ENCODE measurements around the gene PLAC1.

- TF ChIP-seq, protein P1, sequence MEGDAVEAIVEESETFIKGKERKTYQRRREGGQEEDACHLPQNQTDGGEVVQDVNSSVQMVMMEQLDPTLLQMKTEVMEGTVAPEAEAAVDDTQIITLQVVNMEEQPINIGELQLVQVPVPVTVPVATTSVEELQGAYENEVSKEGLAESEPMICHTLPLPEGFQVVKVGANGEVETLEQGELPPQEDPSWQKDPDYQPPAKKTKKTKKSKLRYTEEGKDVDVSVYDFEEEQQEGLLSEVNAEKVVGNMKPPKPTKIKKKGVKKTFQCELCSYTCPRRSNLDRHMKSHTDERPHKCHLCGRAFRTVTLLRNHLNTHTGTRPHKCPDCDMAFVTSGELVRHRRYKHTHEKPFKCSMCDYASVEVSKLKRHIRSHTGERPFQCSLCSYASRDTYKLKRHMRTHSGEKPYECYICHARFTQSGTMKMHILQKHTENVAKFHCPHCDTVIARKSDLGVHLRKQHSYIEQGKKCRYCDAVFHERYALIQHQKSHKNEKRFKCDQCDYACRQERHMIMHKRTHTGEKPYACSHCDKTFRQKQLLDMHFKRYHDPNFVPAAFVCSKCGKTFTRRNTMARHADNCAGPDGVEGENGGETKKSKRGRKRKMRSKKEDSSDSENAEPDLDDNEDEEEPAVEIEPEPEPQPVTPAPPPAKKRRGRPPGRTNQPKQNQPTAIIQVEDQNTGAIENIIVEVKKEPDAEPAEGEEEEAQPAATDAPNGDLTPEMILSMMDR (IDR thresholded peaks at IDR 0.05; ENCODE audit: insufficient read depth, low read length) = no peak
- TF ChIP-seq REST (IDR thresholded peaks at IDR 0.05; ENCODE audit: insufficient replicate concordance, low read depth) (no peak), POLR2AphosphoS5 (IDR thresholded peaks at IDR 0.05; ENCODE audit: low read depth) (no peak), GABPA (IDR thresholded peaks at IDR 0.05; ENCODE audit: low read depth) (no peak), SPI1 (IDR thresholded peaks at IDR 0.05; ENCODE audit: borderline replicate concordance, low read depth) (no peak)
Measured at GRCh38 chrX:134570509-134570846, 87.8 kb downstream of the PLAC1 start.
